ENCODE measurements around the gene CATSPER3. TPM values are rescaled to one million over a fixed set of nuclear protein-coding genes. Genes with fewer than 3 reads are reported as not detected.

CATSPER3 gene
- total RNA-seq, 1 donor from 2014 or later, result 0.86 TPM

DNA sequence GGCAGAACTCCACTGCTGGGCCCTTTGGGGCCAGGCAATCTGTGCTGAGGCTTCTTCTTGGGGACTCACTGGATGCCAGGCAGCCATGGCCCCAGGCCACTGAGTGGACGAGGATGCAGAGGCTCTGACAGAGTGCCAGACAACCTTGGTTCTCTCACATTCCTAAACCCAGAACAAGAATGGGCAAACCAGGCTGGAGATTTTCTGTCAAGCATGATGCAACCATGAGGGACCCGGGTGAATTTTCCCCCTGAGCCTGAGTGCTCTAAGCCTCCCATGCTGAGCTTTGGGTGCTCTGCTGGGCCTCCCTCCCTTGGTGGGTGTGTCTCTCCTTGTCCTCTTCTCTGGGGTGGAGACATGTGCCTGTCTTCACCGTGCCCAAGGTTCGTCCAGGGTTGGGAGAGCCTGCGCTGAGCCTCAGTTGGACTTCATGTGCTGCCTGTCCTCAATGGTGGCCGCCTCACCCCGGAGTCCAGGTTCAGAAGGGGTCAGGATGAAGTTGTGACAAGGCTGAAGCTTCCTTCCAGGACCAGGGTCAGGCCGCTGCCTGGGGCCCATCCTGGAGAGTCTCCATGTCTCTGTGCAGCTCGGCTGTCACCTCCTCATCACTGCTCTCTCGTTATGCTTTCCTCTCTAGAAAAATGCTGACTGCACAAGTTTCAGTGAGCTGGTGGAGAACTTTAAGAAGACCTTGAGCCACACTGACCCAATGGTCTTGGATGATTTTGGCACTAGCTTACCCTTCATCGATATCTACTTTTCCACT, 42.2 kb downstream of the CATSPER3 start:
- DNase-seq (ENCODE audit: low spot score) (no peak), ATAC-seq (no peak)

DNA sequence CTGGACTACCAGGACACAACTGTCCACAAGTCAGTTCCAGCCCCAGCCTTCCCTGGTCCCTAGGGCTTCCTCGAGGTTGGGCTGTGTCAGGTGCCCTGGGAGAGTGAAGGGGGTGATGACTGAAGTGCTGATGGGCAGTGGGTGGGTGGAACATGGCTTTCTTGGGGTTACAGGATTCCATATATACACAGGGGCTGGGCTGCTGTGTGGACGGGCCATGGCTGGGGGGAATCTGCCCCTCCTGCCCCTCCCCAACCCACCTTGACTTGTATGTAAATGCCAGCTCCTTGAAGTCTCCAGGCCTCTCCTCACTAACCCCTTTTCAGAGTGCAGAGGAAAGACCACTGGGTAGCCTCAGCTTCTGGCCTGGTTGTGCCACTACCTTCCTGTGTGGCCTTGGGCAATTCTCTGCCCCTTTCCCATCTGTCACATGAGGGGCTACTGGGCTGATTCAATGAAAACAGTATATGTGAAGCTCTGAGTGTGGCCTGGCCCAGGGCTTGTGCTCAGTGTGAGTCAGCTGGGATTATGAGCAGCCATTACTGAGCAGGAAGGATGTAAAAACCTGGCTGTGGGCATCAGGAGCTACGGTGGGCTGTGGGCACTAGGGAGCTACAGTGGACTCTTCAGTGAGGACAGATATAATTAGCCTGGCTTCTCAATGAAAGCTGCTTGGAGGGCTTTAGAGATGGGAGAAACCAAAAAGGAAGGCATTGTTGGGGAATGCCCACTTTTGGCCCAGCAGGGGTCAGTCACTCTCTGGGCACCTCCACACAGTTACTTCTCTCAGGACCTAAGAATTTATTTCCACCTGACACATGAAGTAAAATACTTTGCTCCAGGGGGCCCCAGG, 43.0 kb downstream of the CATSPER3 start:
- no peak for ATAC-seq
- DNase-seq (ENCODE audit: low spot score), result no peak

DNA sequence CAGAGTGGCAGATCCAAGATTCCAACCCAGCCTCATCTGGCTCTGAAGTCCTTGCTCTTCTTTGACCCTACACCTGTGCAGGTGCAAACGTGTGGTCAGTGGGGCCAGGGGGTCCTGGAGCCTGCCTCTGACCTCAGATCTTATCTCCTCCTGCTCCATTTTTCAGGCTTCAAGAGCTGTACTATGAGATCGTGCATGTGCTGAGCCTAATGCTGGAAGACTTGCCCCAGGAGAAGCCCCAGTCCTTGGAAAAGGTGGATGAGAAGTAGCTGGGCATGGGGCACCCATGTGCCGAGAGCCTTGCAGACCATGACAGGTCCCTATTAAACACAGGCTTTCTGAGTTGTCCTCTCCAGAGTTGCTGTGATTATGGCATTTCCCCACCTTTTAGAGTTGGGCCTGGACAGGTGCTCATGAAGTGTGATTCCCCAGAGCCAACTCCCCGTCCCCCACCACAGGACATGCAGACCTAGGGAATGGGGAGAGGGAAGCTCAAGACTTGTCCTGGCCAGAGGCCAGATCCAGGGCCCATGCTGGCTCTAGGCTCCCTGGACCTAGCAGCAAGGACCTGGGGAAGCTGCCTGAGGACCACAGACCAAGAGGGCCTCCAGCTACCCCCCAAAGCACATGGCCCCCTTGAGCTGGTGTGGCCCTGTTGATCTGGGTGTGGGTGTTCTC, 43.8 kb downstream of the CATSPER3 start:
- DNase-seq (ENCODE audit: low spot score) (no peak), ATAC-seq (no peak)

GRCh38 chr5:135012033-135012588, 44.4 kb downstream of the CATSPER3 start:
- peak; percentile 37 for DNase-seq (ENCODE audit: low spot score)

GRCh38 chr5:135012951-135013391, 45.3 kb downstream of the CATSPER3 start:
- DNase-seq (ENCODE audit: low spot score) (peak; percentile 45), ATAC-seq (peak; percentile 57)

More at GRCh38 chr5:135012033-135012588, 44.4 kb downstream of the CATSPER3 start:
- no peak for ATAC-seq

DNA sequence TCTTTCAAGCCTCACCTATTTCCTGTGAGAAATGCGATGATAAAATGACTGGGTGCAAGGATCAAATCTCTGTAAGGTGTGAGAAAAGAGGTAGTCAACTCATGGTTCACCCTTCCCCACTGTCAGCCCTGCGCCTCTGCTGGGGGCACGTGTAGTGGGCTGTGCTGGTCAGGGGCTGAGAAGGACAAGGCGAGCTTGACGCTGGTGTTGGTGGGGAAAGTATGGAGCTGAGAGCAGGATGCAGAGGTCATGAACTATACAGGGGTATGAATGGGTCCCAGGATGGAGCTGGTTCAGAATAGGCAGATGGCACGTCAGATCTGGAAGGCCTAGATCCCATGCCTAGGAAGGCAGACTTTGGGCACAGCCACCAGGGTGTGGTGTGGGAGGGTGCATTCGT, 45.7 kb downstream of the CATSPER3 start:
- DNase-seq (ENCODE audit: low spot score), result no peak

DNA sequence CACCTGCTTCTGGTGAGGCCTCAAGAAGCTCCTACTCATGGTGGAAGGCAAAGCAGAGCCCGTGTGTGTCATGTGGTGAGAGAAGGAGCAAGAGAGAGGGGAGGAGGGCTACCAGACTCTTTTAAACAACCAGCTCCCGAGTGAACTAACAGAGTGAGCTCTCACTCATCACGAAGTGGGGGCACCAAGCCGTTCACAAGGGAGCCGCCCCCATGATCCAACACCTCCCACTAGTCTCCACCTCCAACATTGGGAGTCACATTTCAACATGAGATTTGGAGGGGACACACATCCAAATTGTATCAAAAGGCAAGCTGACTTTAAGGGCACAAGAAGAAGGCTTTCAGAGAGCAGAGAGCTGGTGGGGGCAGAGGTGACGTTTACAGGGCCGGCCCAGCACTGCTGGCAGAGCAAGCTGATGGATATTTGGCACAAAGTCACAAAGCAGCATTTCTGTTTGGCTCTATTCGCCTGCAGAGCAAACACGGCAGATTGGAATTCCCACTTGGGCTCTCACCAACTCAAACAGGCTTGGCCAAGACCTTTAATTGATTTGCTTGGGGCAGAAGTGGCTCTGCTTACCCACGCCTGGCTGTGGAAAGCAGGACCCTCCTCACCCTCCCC, 46.4 kb downstream of the CATSPER3 start:
- DNase-seq (ENCODE audit: low spot score), result peak; percentile 84
- peak; percentile 93 for ATAC-seq

More for the DNA sequence above, 45.7 kb downstream of the CATSPER3 start:
- no peak for ATAC-seq

DNA sequence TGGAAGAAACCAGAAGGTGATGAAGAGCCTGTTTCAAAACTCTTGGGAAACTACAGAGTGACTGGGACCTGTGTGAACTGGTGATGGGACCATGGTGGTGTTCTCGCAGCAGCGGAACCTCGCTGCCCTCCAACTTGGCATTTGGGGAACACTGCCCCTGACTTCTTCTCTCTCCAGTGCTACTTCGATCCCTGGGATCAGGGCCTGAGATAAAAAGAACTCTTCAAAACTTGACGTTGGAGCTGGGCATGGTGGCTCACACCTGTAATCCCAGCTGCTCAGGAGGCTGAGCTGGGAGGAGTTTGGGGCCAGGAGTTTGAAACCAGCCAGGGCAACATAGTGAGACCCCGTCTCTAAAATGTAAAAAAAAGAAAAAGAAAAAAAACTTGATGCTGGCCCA, 48.2 kb downstream of the CATSPER3 start:
- DNase-seq (ENCODE audit: low spot score), result peak; percentile 8
- ATAC-seq, result no peak

GRCh38 chr5:135016861-135017290, 49.2 kb downstream of the CATSPER3 start:
- DNase-seq (ENCODE audit: low spot score) (peak; percentile 35), ATAC-seq (no peak)

- peak; percentile 30 for DNase-seq (ENCODE audit: low spot score)
Measured at GRCh38 chr5:135018457-135018856, 50.8 kb downstream of the CATSPER3 start.

DNA sequence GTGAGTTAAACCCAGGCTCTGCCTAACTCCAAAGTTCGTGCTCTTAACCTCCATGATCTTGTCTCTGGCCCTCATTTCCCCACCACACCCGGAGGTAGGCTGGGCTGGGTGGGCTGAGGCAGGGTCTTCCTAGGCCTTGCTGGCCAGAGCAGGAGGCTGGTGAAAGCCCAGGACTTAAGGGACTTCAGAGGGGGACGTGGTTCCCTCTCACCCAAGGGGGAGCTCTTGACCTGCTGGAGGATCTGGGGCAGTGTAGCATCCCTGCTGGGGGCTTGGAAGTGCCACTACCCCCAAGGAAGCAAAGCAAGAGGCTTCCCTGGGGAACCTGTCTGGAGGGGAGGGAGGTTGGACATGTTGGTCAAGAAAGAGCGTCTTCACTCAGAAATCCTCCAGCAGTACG, 51.6 kb downstream of the CATSPER3 start:
- ATAC-seq, result no peak
- DNase-seq (ENCODE audit: low spot score), result no peak

More at GRCh38 chr5:135018457-135018856, 50.8 kb downstream of the CATSPER3 start:
- no peak for ATAC-seq

GRCh38 chr5:135020111-135020895, 52.6 kb downstream of the CATSPER3 start:
- DNase-seq (ENCODE audit: low spot score) (no peak), ATAC-seq (no peak)

- ATAC-seq, result no peak
Measured at GRCh38 chr5:135024956-135025729, 57.4 kb downstream of the CATSPER3 start.

DNA sequence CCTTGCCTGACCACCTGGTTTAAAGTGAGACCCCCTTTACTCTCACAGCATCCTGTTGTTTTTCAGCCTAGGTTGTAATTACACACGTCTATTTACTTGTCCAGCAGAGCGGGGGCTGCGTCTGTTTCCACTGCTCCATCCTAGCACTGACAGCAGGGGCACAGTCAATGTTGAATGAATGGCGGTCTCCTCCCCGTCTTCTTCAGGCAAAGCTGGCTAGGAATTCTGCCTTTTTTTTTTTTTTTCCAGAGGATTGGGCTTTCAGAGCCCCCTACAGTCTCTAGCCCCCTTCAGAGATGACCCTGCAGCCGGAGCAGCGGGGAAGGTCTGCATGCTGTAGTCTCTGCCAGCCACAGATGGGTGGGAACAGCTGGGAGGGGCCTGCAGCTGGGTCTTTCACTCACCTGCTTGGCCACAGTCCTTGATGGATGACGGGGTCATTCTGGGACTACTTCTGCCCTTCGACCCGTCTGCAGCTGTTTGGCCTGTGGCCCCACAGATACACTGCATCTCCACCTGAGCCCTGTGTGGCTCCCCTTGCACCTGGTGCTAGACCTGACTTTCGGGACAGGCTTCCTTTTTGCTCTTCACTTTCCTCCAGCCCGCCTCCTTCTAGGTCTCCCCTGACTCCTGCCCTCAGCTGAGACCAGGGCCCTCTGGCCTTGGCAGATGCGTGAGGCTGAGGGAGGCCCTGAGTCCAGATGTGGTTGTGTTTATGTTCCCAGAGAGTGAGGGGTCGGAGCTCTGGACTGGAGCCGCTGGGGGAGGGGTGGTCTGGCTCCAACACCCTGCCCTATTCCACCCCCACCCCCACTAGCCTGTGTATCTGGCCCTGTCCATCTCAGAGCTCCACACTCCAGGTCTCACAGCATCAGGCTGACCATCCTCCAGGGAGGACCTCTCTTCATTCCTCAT, 58.3 kb downstream of the CATSPER3 start:
- DNase-seq (ENCODE audit: low spot score) (no peak), ATAC-seq (no peak)

More at GRCh38 chr5:135024956-135025729, 57.4 kb downstream of the CATSPER3 start:
- DNase-seq (ENCODE audit: low spot score), result no peak

DNA sequence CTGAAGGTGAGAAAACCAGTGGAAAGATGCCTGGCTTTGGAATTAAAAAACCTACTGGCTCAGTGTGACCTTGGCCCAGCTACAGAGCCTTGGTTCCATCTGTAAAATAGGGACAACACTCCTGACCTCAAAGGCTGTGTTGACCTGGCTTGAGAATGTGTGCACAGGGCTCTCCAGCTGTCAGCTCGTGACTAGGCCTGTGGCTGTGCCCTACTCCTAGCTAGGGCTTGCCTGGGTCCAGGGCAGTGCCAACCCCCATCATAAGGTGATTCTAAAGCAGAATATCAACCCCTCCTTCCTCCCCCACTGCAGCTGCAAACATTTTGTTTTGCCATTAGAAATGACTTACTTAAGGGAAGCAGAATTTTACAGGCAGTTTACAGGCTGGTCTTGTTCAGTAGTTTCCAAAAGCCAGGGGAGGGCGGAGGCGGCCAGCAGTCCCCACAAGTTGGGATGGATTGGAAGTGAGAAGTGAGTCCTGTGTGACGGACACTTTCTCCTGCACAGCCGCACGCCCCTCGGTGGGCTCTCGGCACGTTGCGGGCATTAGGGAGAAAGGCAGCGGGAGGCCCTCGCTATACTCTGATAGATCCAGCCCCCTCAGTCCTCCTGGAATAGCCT, 59.0 kb downstream of the CATSPER3 start:
- ATAC-seq (no peak), DNase-seq (ENCODE audit: low spot score) (no peak)

DNA sequence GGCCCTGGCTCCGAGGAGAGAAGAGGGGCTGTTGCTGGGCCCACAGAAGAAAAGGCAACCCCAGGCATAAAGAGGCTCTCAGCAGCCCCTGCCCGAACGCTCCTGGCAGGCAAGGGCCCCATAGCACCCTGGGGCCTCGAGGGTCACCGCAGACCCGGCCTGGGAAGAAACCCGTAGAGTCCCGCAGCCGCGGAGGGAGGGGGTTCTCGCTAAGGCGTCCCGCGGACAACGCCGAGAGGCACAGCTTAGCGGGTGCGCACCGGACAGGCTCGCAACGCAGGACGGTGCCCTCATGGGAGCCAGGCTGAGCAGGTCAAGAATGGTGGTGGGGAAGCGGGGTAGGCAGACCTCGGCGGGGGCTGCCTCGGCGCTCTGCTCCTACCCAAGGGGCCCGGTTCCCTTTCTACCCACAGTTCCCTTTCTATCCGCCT, 59.6 kb downstream of the CATSPER3 start:
- DNase-seq (ENCODE audit: low spot score), result no peak

More for the DNA sequence above, 59.6 kb downstream of the CATSPER3 start:
- no peak for ATAC-seq

All from left lobe of liver (tissue), 2 donors.